ENCODE data around the gene CPEB3. TPM values are rescaled to one million over a fixed set of nuclear protein-coding genes. Genes with fewer than 3 reads are reported as not detected.

CPEB3 gene
- total RNA-seq, 1 donor from 2014 or later = 2.2 TPM

- Histone ChIP-seq H2AFZ (replicated peaks) (no peak overlapping the region), H3K4me1 (no peaks in the 10 kb centered on the region), H3F3A (ENCODE audit: low read depth) (no peaks in the 10 kb centered on the region), H3K27me3 (no peaks in the 10 kb centered on the region), H3K27ac (no peak overlapping the region), H3K4me3 (no peak overlapping the region), H4K20me1 (ENCODE audit: low read depth) (no peaks in the 10 kb centered on the region), H3K4me2 (no peak overlapping the region), H3K79me2 (ENCODE audit: low read depth) (no peaks in the 10 kb centered on the region), H3K36me3 (no peaks in the 10 kb centered on the region), H3K9ac (no peak overlapping the region), H3K9me3 (ENCODE audit: low read depth) (no peaks in the 10 kb centered on the region)
- no peaks in the 10 kb centered on the region for H3K36me3 Mint-ChIP-seq
- no peaks in the 10 kb centered on the region for H3K9me3 Mint-ChIP-seq
- DNase-seq (ENCODE audit: low spot score) = no peak
- no peak overlapping the region for H3K4me3 Mint-ChIP-seq
- TF ChIP-seq EZH2 (IDR thresholded peaks at IDR 0.05) (no peak), CTCF (IDR thresholded peaks at IDR 0.05) (no peak), EZH2phosphoT487 (IDR thresholded peaks at IDR 0.05) (no peak)
- no peaks in the 10 kb centered on the region for H3K27me3 Mint-ChIP-seq (ENCODE audit: insufficient read depth, low read depth)
- H3K27ac Mint-ChIP-seq = no peak overlapping the region
- no peaks in the 10 kb centered on the region for H3K4me1 Mint-ChIP-seq
Observed at GRCh38 chr10:92066386-92066785, 224.5 kb downstream of the CPEB3 start.

- no peak overlapping the region for H2AFZ ChIP-seq (replicated peaks)
- no peak overlapping the region for H3K4me2 ChIP-seq
- Mint-ChIP-seq H3K4me1 (no peaks in the 10 kb centered on the region), H3K4me3 (no peak overlapping the region), H3K9me3 (no peaks in the 10 kb centered on the region), H3K36me3 (no peaks in the 10 kb centered on the region), H3K27me3 (ENCODE audit: insufficient read depth, low read depth) (no peaks in the 10 kb centered on the region), H3K27ac (no peak overlapping the region)
- no peak overlapping the region for H3K9ac ChIP-seq
- no peaks in the 10 kb centered on the region for H3K79me2 ChIP-seq (ENCODE audit: low read depth)
- DNase-seq (ENCODE audit: low spot score) = no peak
- H3K9me3 ChIP-seq (ENCODE audit: low read depth) = no peaks in the 10 kb centered on the region
- H3K27ac ChIP-seq = no peak overlapping the region
- no peaks in the 10 kb centered on the region for H3F3A ChIP-seq (ENCODE audit: low read depth)
- no peak overlapping the region for H3K4me3 ChIP-seq
- no peaks in the 10 kb centered on the region for H3K27me3 ChIP-seq
- H4K20me1 ChIP-seq (ENCODE audit: low read depth) = no peaks in the 10 kb centered on the region
- H3K36me3 ChIP-seq = no peaks in the 10 kb centered on the region
- no peak for TF ChIP-seq EZH2phosphoT487 (IDR thresholded peaks at IDR 0.05)
- no peaks in the 10 kb centered on the region for H3K4me1 ChIP-seq
Observed at GRCh38 chr10:92064506-92064905, 226.4 kb downstream of the CPEB3 start.

DNA sequence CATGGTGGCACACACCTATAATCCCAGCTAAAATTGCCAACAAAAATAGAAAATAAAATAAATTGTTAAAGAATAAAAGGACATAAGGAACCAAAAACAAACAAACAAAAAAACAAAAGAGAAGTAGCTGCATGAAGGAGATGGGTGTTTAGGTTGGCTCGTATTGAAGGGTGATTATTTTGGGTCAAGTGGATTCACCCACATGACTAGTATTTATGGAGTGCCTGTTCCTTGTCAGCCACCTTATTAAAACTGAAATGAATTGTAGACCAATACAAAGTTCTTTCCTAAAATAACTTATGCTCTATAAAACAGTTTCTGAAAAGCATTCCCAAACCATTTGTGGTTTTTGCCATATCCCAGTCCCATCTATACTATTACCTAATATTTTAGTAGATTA, 228.6 kb downstream of the CPEB3 start:
- Histone ChIP-seq H3K79me2 (ENCODE audit: low read depth) (no peaks in the 10 kb centered on the region), H3K4me1 (no peaks in the 10 kb centered on the region), H3K9ac (no peak overlapping the region), H3K4me3 (no peak overlapping the region), H3K4me2 (no peak overlapping the region), H3K36me3 (no peaks in the 10 kb centered on the region), H4K20me1 (ENCODE audit: low read depth) (no peaks in the 10 kb centered on the region), H3K9me3 (ENCODE audit: low read depth) (no peaks in the 10 kb centered on the region), H2AFZ (replicated peaks) (no peak overlapping the region), H3F3A (ENCODE audit: low read depth) (no peaks in the 10 kb centered on the region), H3K27ac (no peak overlapping the region), H3K27me3 (no peaks in the 10 kb centered on the region)
- Mint-ChIP-seq H3K27ac (no peak overlapping the region), H3K27me3 (ENCODE audit: insufficient read depth, low read depth) (no peaks in the 10 kb centered on the region), H3K4me3 (no peak overlapping the region), H3K9me3 (no peaks in the 10 kb centered on the region), H3K4me1 (no peaks in the 10 kb centered on the region), H3K36me3 (no peaks in the 10 kb centered on the region)
- TF ChIP-seq CTCF (IDR thresholded peaks at IDR 0.05) = no peak
- TF ChIP-seq EZH2 (IDR thresholded peaks at IDR 0.05) = no peak
- TF ChIP-seq EZH2phosphoT487 (IDR thresholded peaks at IDR 0.05) = no peak
- DNase-seq (ENCODE audit: low spot score) = no peak

DNA sequence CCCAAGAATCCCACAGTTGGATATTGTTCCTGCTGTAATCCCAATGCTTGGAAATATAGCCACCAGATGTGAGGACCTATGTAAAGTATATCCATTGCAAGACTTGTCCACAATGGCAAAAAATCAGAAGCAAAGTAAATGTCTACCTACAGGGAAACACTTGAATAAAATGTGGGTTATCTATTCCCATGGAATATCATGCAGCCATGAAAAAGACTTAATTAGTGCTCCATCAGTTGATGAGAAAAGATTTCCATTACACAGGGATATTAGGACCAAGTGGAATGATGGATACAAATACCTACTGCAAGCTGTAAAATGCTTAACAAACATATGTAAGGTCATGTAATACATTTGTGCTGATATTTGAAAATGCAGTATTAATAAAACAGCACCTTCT, 236.1 kb downstream of the CPEB3 start:
- no peaks in the 10 kb centered on the region for H3K79me2 ChIP-seq (ENCODE audit: low read depth)
- H3F3A ChIP-seq (ENCODE audit: low read depth) = peaks cover 8% of the 10 kb centered on the region
- Mint-ChIP-seq H3K27me3 (ENCODE audit: insufficient read depth, low read depth) (no peaks in the 10 kb centered on the region), H3K36me3 (no peaks in the 10 kb centered on the region), H3K27ac (no peak overlapping the region), H3K9me3 (no peaks in the 10 kb centered on the region), H3K4me1 (peaks cover 4% of the 10 kb centered on the region), H3K4me3 (no peak overlapping the region)
- no peak overlapping the region for H3K4me3 ChIP-seq
- H3K36me3 ChIP-seq = no peaks in the 10 kb centered on the region
- H3K4me2 ChIP-seq = no peak overlapping the region
- peaks cover 9% of the 10 kb centered on the region for H3K4me1 ChIP-seq
- no peaks in the 10 kb centered on the region for H3K27me3 ChIP-seq
- no peaks in the 10 kb centered on the region for H3K9me3 ChIP-seq (ENCODE audit: low read depth)
- no peak overlapping the region for H3K9ac ChIP-seq
- no peak for DNase-seq (ENCODE audit: low spot score)
- no peak overlapping the region for H2AFZ ChIP-seq (replicated peaks)
- no peaks in the 10 kb centered on the region for H4K20me1 ChIP-seq (ENCODE audit: low read depth)
- H3K27ac ChIP-seq = no peak overlapping the region
- no peak for TF ChIP-seq CTCF (IDR thresholded peaks at IDR 0.05)
- TF ChIP-seq EZH2phosphoT487 (IDR thresholded peaks at IDR 0.05) = no peak
- no peak for TF ChIP-seq EZH2 (IDR thresholded peaks at IDR 0.05)

Measured in neural progenitor cell (in vitro differentiated cells).